Measurements from ENCODE around the gene SDS.
A peak's percentile ranks its signal among the peaks of the same experiment; 100 is the strongest.

Gene SDS

DNA sequence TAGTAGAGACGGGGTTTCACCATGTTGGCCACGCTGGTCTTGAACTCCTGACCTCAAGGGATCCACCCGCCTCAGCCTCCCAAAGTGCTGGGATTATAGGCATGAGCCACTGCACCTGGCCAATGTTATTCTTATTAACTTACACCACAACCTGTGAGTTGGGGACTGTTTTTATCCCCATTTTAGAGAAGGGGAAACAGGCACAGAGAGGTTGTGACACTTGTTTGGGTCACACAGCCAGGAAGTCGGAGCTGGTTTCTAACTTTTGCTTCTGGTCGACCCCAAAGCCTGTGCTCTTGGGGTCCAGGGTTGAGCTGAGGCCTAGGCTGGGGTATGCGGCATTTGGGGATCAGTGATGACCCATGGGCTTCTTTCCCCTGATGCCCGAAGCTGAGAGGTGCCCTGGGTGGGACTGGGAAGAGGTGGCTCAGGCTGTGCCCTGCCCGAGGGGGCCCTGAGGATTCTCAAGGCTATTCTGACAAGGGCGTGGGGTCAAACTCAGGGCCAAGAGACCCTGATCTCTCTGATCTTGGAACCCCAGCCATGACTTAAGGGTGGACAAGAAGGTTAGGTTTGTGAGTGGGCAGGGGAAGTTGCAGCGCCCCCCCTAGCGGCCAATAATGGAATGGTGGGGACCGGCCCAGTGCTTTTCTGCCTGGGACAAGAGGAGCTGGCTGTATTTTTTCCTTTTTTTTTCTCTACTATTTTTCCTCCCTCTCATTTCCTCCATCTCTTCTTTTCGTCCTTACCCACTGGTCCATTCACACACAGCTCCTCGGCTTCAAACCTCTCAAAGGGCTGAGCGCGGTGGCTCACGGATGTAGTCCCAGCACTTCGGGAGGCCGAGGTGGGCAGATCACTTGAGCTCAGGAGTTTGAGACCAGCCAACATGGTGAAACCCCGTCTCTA, 21.5 kb upstream of the SDS start:
- peak; percentile 18 for DNase-seq

DNA sequence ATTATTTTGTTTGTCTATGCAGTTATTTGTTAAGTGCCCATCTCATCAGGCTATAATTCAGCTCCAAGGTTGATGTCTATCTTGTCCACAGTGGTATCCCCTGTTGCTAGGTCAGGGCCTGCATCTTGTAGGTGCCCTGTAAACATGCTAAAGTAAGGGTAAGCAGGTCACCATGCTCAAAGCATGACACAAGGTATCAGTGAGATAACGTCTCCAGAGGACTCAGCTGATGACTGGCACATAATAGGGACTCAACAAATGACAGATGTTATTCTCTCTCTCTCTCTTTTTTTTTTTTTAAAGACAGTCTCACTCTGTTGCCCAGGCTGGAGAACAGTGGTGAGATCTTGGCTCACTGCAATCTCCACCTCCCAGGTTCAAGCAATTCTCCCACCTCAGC, 20.8 kb upstream of the SDS start:
- no peak for DNase-seq

DNA sequence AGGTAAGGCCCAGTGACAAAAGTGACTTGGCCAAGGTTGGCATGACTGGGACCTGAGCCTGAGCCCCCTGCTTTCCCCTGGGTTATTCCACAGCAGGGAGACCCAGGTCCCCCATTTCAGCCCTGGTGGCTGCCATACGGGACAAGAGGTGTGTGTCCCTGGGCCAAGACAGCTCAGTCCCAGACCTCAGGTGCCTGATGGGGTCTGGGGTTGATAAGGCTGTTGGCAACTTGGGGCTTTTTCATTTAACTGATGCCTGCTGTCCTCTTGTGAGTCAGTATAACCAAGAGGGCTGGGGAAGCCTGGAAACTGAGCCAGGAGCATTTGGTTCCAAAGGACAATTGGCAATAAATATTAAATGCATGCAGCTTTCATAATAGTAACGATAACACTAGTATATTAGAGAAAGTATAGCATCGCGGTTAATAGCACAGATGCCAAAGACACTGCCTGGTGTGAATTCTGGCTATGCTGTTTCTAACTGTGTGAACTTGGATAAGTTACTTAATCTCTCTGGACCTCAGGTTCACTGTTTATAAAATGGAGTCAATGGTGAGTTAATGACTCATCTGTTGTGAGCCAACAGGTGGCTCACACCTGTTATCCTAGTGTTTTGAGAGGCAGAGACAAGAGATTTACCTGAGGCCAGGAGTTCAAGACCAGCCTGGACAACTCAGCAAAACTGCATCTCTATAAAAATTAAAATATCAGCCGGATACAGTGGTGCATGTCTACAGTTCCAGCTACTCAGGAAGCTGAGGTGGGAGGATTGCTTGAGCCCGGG, 19.4 kb upstream of the SDS start:
- no peak for DNase-seq

DNA sequence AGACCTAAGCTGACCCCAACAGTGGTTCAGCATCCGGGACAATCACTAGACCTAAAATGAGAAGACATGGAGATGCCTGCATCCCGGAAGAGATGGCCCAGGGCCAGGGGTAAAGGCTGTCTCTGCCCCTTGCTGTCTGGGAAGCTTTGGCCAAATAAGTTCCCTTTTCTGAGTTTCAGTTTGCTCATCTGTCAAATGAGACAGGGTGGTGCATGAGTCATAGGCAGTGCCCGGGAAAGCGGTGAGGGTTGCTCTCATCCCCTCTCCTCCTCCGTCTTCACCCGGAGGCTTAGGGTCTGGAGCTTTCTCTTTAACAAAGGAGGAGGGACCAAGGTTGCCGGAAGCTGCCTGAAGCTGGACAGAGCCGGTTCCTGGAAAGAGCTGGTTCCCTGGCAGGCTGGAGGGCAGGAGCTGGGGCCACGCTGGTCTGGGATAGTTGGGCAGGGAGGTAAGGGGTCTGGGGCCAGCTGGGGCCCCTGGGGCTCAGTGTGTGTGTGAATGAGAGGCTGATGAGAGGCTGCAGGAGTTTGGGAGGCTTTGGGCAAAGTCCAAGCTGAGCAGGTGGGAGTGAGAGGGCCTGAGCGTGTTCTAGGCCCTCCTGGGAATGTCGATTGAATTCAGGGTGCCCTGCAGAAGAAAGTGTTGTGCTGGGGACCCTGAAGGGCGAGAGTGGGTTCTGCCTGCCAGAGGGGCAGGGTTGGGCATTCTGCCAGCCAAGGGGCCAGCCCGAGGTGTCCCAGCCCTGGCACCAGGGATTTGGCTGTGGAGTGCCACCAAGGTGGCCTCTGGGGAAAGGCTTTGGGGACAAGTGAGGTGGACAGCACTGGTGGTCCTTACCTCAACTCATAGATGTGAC, 18.6 kb upstream of the SDS start, which contains the start of gene SDSL:
Gene SDSL, plus strand, starts transcription at position 351 of the 856 bp plus-strand sequence. CDS start 5,603 bp downstream, outside the sequence.
- peak; percentile 78 for DNase-seq

DNA sequence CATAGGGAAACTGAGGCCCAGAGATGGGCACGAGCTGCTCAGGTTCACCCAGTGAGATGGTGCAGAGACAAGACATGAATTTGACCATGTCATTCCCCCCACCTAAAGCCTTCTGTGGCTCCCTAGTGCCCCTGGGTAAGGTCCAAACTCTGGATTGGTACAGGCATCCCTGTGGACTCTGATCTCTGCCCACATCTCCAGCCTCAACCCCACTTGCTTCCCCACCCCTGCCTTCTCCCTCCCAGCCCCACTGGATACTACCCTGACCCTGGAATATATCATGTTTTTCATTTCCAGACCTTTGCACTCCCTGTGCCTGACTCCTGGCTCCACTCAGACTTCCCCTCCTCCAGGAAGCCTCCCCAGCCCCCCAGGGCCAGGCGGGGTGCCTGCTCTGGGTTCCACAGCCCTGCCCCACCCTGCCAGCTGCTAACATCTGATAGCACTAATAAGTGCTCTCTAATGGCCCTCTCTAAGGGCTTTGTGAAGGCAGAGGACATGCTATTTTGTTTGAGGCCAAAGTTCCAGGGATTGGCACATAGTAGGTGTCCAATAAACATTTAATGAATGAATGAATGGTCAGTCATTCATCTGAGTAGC, 17.4 kb upstream of the SDS start:
- DNase-seq = no peak

DNA sequence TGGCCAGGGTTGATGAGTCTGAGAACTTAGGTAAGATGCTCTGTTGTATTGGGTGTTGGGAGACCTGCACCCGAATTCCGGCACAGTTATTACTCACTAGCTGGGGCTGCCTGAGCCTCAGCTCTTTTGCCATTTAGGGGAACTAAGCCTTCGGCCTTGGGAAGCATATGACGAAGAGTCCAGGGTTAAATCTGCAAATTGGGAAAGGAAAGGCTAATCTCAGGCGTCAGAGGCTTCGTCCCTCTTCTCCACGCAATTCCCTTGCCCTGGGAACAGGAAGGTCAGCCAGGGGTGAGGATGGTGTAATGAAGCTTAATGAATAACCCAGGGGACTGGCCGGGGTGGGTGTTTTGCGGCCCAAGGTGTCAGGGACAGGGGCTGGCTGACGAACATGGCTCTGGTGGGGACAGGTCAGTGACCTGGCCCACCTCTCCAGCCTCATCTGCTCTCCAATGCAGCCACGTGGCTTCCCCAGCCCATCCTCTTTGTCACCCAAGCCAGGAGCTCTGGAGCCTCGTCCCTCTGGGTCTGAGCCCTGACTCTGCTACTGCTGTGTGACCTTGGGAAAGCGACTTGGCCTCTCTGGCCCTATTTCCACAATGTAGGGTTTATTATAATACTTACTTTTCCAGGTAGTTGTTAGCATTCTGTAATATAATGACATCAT, 14.7 kb upstream of the SDS start:
- DNase-seq = no peak

DNA sequence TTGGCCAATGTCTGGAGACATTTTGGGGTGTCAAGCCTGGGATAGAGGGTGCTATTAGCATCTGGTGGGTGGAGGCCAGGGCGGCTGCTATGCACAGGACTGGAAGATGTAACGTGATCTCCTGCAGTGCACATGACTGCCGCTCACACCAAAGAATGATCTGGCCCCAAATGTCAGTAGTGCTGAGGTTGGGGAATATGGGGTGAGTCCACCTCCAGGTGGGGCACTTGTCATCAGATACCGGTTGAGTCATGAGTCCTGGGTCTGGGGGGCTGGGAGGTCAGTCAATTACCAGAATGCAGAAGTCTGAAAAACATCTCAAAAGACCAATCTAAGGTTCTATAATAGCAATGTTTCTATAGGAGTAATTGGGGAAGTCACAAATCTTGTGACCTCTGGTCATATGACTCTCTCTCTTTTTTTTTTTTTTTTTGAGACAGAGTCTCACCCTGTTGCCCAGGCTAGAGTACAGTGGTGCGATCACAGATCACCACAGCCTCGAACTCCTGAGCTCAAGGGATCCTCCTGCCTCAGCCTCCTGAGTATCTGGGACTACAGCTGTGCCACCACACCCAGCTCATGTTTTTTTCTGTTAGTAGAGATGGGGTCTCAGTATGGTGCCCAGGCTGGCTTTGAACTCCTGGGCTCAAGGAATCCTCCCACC, 12.5 kb upstream of the SDS start:
- peak; percentile 19 for DNase-seq

DNA sequence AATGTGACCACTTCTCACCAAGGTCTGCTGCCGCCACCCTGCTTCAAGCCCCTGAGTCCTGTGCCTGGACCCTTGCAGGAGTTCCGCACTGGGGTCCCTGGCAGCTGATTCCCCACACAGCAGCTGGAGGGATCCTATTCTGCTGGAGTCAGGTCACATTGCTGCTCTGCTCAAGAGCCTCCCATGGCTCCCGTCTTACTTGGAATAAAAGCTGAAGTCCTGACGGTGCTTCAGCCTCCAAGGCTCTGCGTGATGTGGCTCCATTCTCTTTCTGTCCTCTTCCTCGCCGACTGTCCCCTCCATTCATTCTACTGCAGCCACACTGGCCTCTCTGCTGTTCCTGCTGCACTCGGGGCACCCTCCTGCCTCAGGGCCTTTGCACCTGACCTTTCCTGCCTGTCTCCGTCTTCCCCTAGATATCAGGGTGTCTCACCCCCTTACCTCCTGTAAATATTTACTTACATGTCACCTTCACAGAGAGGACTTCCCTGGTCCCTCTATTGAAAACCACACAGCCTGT, 10.9 kb upstream of the SDS start:
- DNase-seq = no peak

DNA sequence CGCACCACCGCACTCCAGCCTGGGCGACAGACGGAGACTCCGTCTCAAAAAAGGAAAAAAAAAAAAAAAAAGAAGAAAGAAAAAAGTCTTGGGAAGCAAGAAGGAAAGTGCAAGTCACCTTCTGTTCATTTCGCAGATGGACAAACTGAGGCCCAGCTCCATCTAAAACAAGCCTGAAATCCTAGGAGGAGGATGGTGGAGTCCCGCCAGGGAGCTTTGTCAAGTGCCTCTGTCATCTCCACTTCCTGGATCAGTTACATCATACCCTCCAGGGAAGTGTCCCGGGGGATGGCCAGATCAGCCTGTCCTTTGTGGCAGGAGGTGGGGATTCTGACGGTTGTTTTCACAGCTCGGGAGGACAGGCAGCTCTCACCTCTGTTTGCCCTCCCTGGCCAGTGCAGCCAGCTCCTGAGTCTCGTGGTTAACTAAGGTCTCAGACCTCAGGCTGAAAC, 9.8 kb upstream of the SDS start:
- no peak for DNase-seq

DNA sequence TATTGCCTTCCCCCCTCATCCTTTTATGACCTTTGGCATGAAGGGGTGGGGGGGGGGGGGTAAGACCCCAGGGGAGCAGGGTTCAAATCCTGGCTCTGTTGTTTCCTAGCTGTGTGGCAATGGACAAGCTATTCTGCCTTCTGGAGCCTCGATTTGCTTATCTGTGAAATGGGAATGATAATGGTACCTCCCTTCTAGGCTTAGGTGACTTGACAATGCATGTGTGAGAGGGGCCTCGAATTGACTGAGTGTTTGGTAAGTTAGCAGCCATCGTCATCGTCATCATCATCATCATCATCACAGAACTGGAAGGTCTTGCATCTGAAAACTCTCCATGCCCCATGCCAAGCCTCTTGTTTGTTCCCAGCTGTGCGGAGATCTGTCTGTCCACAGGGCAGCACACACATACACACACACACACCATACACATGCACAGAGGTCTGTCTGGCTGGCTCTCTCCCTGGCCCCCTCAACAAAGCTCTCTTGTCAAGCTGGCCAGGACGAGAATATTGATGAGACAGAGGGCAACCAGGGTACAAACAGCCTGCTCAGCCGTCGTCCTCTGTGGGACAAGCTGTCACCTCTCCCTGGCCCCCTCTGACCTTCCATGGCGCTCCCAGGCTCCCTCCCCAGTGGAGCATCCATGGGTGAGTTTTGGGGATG, 5.9 kb upstream of the SDS start:
- no peak for DNase-seq

DNA sequence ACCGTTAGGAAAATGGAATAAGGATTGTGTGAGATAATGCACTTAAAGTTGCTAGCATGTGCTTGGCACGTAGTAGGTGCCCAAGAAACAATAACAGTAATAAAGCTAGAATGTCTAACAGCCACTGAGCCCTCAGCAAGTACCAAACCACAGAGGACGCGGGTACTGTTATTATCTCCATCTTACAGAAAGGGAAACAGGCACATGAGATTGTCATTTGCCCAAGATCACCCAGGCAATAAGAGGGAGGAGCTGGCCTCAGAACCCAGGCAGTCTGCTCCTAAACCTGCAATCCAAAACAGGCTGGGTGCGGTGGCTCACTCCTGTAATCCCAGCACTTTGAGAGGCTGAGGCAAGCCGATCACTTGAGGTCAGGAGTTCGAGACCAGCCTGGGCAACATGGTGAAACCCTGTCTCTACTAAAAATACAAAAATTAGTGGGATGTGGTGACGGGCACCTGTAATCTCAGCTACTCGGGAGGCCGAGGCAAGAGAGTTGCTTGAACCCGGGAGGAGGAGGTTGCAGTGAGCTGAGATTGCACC, 5.1 kb upstream of the SDS start:
- no peak for DNase-seq

DNA sequence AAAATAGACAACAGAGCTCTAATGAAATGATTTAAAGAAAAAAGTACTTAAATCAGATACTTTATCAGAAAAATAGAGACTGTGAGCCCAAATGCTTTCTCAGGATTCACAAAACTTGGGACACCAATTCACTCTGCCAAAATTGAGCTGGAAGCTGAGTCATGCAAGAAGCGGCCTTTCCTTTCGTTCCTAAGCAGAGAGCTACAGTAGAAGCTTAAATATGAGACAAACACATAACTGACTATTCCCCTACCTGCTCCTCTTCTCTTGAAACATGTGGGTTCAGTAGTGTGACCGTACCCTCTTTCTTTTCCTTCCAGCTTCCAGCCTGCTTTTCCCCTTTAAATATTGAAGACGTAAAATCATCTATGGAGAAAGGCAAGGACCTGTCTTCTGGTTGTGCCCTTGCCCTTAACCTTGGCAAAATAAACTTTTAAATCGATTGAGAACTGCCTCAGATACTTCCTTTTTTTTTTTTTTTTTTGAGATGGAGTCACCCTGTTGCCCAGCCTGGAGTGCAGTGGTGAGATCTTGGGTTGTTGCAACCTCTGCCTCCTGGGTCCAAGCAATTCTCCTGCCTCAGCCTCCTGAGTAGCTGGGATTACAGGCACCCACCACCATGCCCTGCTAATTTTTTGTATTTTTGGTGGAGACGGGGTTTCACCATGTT, 4.4 kb upstream of the SDS start:
- no peak for DNase-seq

DNA sequence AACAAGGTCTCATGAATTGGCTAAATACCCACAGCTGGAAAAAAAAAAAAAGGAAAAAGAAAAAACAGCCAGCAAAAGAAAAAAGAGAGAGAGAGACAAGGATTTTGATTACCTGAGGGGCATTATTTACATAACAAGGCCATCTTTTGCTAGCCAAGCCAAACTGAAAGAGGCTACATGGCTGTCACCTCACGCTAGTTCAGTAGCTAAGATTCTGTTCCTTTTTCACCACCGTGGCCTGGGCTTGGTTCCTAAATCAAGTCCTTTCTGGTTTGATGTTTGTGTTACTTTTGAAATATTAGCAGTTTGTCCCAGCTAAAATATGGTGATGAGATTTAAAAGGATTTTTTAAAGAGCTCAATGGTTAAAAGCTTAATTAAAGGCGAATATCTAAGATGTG, 2.0 kb upstream of the SDS start:
- no peak for DNase-seq

DNA sequence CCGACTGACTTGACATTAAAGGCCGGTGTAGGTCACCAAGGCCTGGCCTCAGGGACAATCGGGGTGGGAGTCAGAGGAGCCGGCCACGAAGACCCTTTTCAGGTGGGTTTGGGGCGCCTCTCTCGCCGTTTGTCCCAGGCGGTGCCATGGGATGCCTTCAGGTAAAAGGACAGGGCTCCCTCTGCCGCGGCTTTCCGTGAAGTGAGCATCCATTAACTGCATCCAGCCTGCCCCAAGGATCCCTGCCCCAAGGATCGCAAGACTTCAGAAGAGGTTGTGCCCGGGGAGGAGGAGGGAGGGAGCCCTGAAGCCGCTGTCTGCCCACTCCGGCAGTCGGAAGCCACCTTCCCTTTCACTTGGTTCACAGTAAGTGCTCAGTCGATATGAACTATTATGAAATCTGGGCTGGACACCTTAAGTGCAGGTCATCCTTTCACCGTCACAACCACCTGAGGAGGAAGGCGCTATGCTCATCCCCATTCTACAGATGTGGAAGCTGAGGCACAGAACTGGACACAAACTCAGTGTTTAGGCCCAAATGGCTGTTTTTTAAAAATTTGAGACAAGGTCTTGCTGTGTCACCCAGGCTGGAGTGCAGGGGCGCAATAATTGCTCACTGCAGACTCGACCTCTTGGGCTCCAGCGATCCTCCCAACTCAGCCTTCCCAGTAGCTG, 964 bp downstream of the SDS start:
- no peak for DNase-seq

DNA sequence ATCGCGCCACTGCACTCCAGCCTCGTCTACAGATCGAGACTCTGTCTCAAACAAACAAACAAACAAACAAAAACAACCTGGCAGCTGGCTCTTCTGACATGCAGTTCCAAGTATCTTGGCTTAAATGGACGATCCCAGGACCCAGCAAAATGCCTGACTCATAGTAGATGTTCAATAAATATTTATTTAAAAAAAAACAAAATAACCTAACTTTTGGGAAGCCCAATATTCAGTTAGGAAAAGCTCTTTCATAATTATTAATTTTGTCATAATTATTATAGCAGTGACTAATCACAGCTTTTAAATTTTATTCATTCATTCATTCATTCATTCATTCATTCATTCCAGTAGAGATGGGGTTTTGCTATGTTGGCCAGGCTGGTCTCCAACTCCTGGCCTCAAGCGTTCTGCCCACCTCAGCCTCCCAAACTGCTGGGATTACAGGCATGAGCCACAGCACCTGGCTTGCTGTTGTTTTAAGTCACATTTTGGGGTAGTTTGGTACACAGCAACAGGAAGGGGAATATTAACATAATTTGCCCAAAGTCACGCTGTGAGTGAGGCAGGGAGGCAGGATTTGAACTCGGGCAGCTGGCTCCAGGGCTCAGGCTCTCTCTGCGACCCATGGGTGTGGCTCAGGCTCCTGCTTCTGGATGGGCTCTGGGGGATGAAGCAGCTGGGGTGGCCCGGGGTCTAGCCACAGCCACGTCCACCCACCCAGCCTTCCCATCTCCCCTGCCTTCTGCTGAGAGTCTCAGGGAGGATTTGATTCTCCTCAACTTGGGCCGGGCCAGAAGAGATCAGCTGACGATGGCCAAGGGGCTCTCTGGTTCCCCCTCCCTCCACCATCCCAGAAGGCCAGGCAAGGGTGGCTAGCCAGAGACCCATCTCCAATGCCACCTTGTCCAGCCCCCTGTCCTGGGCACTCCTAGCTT, 2.4 kb downstream of the SDS start:
- no peak for DNase-seq

DNA sequence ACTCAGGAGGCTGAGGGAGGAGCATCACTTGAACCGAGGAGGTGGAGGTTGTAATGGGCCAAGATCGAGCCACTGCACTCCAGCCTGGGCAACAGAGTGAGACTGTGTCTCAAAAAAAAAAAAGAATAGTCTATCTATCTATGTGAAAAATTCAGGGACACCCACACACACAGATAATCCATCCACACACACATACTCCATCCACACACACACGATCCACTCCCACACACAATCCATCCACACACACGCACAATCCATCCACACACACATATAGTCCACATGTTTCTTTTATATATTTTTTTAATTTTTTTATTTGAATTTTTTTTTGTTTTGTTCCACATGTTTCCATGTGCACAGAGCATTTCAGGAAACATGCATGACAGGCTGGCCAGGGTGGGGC, 3.3 kb downstream of the SDS start:
- DNase-seq = no peak

DNA sequence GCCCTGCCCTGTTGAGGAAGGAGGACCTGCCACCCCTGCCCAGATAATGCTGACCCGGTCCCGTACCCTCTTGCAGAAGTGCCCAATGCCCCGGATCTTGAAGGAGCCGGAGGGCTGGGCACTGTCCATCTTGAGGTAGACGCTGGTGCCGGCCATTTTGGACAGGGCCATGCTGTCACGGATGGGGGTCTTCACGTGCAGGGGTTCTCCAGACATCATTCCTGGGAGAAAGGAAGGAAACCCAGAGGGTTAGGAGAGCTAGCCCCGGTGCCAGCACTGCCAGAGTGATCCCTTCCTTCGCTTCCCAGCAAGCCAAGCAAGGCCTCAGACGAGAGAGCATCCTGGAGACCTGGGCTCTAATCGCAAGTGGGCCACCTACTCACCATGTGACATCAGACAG, 4.2 kb downstream of the SDS start:
- no peak for DNase-seq
